Activated naive CD4-positive, alpha-beta T cell treated with anti-CD3 and anti-CD28 coated beads, Interleukin-2, amount 50 U/mL, for 24 hours (primary cell): ENCODE data around the gene SERPINH1.

ENCODE experiments used
- H3K27ac Mint-ChIP-seq: one replicate; pipeline ENCODE4 v1.8.0; 2021; ENCODE audit warnings: mild to moderate bottlenecking, mixed read lengths
- H3K27me3 Mint-ChIP-seq: one replicate; pipeline ENCODE4 v1.8.0; 2021; ENCODE audit warnings: mixed read lengths
- H3K36me3 Mint-ChIP-seq: one replicate; pipeline ENCODE4 v1.8.0; 2021; ENCODE audit warnings: mixed read lengths
- H3K4me1 Mint-ChIP-seq: one replicate; pipeline ENCODE4 v1.8.0; 2021; ENCODE audit warnings: mixed read lengths
- H3K4me3 Mint-ChIP-seq: one replicate; pipeline ENCODE4 v1.8.0; 2021; ENCODE audit warnings: mild to moderate bottlenecking, mixed read lengths
- H3K9me3 Mint-ChIP-seq: one replicate; pipeline ENCODE4 v1.8.0; 2021; ENCODE audit warnings: mixed read lengths

SERPINH1 gene

DNA sequence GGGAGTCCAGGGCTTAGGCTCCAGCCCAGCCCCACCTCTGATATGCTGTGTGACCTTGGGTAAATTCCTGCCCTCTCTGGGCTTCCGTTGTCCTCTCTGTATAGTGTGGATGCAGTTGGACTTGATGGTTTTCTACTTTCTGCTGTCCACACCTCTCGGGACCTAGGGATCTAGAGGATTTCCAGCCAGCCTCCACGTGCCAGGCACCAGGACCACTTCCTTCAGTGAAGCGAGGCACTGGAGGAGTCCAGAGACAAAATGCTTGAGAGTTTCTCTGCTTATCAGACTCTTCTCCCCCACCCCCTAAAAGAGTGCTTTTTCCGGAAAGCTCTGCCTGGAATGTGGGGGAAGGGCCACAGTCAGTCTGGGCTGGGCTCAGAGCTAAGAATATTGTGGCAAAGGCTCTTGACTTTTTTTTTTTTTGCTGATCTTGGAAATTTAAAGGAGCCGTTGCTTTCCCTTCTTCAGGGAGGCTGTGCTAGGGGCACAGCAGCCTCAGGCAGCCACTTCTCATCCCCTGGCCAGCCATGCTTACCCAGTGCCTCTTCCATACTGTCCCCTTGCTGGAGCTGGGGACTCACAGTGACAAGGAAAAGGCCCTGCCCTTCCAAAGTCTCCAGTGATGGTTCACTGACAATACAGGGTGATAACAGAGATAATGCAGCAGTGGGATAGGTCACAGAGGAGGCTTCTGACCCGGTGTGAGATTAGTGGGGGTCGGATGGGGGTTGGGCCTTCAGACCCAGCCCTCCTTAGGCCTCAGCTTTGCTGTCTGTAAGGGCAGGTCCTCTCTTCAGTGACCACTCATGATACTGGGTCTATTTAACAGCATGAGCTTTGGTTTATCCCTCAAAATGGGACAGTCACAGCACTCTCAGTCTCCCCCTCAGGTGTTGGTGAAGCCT, 2.9 kb upstream of the SERPINH1 start:
- Mint-ChIP-seq H3K27me3 (no peaks in the 10 kb centered on the region), H3K27ac (peak overlapping the region; percentile 65), H3K4me3 (no peak overlapping the region), H3K4me1 (peaks cover 29% of the 10 kb centered on the region), H3K36me3 (no peaks in the 10 kb centered on the region), H3K9me3 (no peaks in the 10 kb centered on the region)

- Mint-ChIP-seq H3K27me3 (no peaks in the 10 kb centered on the region), H3K36me3 (no peaks in the 10 kb centered on the region), H3K4me3 (peak overlapping the region; percentile 99), H3K9me3 (no peaks in the 10 kb centered on the region), H3K27ac (no peak overlapping the region), H3K4me1 (peaks cover 36% of the 10 kb centered on the region)
Observed at GRCh38 chr11:75560644-75561043, 1.4 kb upstream of the SERPINH1 start.

DNA sequence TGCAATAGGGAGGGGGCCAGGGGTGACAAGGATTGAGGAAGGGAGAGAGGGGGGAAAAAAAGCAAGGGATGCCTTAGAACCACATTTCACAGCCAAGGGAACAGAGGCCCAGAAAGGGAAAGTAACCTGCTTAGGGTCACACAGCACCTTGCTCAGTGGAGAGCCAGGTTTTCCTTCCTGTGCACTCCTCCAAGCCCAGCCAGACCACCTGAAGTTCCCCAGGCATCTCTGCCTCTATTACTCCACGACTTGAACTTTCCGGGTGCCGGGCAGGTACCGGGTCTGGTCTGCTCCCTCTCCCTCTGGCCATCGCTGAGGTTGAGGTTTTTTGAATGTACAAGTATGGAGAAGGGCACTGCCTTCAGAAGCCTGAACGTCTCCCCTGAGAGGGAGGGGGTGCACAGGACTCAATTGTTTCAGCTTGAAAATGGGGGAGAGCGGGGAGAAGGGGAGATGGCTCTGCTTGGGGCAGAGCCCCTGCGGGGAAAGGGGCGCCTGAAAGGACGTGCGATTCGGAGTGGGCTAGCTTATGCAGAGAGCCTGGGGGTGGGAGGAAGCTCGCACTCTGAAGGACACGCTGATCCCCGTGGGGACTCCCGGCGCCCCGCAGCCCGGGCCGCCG, 516 bp upstream of the SERPINH1 start:
- H3K9me3 Mint-ChIP-seq: no peaks in the 10 kb centered on the region
- H3K27ac Mint-ChIP-seq: peak overlapping the region; percentile 90
- H3K4me3 Mint-ChIP-seq: peak overlapping the region; percentile 99
- peaks cover 39% of the 10 kb centered on the region for H3K4me1 Mint-ChIP-seq
- H3K27me3 Mint-ChIP-seq: no peaks in the 10 kb centered on the region
- H3K36me3 Mint-ChIP-seq: no peaks in the 10 kb centered on the region

GRCh38 chr11:75562836-75563484, 907 bp downstream of the SERPINH1 start:
- H3K4me1 Mint-ChIP-seq: peaks cover 39% of the 10 kb centered on the region
- no peaks in the 10 kb centered on the region for H3K36me3 Mint-ChIP-seq
- peak overlapping the region; percentile 96 for H3K27ac Mint-ChIP-seq
- peak overlapping the region; percentile 99 for H3K4me3 Mint-ChIP-seq
- H3K9me3 Mint-ChIP-seq: no peaks in the 10 kb centered on the region
- no peaks in the 10 kb centered on the region for H3K27me3 Mint-ChIP-seq

DNA sequence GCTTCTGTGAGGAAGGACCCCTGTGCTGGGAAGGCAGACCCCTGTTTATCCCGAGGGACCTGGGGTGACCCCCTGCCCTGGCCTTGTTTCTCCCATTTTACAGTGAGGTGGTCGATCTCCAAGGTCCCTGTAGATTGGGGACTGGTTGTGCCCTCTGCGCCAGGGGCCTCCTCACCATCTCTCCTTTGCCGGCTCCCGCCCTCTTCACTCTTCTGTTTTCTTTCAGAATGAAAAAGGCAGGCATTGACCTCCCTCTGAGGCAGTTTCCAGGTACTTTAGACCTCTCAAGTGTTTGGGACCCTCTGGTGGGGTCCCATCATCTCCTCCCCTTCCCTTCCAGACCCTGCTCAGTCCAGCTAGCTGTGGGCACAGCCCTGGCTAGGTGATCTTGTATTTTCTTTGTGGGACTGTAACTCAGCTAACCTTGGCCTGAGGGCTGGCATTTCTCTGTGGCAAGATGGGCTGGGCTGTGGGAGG, 1.5 kb downstream of the SERPINH1 start:
- H3K9me3 Mint-ChIP-seq: no peaks in the 10 kb centered on the region
- H3K36me3 Mint-ChIP-seq: no peaks in the 10 kb centered on the region
- peak overlapping the region; percentile 99 for H3K4me3 Mint-ChIP-seq
- H3K27me3 Mint-ChIP-seq: no peaks in the 10 kb centered on the region
- peaks cover 39% of the 10 kb centered on the region for H3K4me1 Mint-ChIP-seq
- H3K27ac Mint-ChIP-seq: peak overlapping the region; percentile 87

DNA sequence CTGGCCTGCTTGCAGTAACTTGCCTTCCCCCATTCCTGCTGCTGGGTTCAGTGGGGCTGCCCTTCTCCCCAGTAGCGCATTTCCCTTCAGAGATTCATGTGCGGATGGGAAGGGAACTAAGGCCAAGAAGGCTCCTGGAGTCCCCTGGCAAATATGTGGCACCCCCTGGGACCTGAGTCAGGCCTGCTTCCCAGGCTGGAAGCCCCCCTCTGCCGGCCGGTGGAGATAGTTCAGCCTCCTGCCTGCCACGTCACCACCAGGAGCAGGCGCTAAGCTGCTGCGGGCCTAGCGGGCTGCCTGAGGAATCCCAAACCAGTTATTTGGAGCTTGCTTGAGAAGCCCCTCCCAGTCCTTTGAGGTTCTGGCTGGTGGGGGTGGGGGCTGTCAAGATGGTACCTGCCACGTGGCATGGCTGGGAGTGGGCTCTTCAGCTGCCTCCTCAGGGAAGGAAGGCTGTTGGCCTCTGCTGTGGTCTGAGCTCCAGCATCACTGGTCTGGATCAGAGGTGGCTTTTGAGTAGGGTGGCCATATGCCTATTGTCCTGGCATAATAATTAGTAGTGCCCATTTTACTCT, 2.0 kb downstream of the SERPINH1 start:
- Mint-ChIP-seq H3K4me3 (peak overlapping the region; percentile 99), H3K27ac (peak overlapping the region; percentile 87), H3K27me3 (no peaks in the 10 kb centered on the region), H3K9me3 (no peaks in the 10 kb centered on the region), H3K4me1 (peaks cover 39% of the 10 kb centered on the region), H3K36me3 (no peaks in the 10 kb centered on the region)

DNA sequence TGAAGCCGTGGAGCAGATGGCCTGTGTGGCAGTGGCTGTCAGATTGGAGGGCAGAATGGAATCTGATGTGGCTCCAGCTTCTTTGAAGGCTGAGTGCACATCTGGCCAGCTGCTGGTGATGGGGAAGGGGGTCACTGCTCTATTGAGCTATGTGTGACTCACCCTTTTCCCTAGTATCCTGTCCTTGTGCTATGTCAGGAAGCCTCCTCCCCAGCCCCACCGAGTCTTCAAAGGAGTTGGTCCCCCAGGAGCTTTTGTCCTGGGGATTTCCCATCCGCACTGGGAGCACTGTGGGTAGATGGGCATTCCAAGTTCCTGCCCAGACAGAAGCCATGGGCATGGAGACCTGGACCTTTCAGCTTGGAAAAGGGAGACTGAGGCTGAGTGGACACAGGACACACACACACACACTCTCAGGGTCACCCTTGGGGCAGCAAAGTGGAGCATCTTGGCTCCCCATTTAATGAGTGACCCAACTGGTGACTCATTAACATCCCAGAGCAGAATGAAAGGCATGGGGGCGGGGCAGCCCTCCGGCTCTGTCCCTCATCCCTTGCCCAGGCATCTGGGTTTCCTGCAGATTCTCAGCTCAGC, 3.3 kb downstream of the SERPINH1 start:
- Mint-ChIP-seq H3K27ac (no peak overlapping the region), H3K36me3 (no peaks in the 10 kb centered on the region), H3K27me3 (no peaks in the 10 kb centered on the region), H3K9me3 (no peaks in the 10 kb centered on the region), H3K4me1 (peaks cover 39% of the 10 kb centered on the region), H3K4me3 (no peak overlapping the region)

DNA sequence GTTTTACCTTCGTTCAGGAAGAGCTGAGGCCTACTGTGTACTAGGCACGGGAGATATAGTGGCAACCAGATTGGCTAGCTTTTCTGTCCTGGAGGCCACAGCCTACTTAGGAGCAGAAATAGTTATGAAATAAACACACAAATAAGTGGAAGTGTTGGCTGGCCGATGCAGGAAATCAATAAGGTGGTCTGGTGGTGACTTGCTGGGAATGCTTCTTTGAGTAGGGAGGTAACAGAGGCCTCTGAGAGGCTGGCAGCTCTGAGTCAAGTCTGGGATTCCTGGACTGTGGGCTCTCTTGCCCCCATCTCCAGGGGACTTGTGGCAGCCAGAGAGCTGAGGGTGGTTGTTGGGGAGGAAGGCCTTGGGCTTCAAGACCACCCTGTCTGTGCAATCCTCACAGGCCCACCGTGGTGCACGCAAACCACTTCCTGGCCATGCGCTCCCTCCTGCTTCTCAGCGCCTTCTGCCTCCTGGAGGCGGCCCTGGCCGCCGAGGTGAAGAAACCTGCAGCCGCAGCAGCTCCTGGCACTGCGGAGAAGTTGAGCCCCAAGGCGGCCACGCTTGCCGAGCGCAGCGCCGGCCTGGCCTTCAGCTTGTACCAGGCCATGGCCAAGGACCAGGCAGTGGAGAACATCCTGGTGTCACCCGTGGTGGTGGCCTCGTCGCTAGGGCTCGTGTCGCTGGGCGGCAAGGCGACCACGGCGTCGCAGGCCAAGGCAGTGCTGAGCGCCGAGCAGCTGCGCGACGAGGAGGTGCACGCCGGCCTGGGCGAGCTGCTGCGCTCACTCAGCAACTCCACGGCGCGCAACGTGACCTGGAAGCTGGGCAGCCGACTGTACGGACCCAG, 4.1 kb downstream of the SERPINH1 start:
- Mint-ChIP-seq H3K27me3 (no peaks in the 10 kb centered on the region), H3K36me3 (no peaks in the 10 kb centered on the region), H3K4me3 (no peak overlapping the region), H3K9me3 (no peaks in the 10 kb centered on the region), H3K4me1 (peaks cover 36% of the 10 kb centered on the region), H3K27ac (no peak overlapping the region)

GRCh38 chr11:75566763-75567279, 4.8 kb downstream of the SERPINH1 start:
- Mint-ChIP-seq H3K27ac (no peak overlapping the region), H3K27me3 (no peaks in the 10 kb centered on the region), H3K4me3 (no peak overlapping the region), H3K36me3 (no peaks in the 10 kb centered on the region), H3K9me3 (no peaks in the 10 kb centered on the region), H3K4me1 (peaks cover 31% of the 10 kb centered on the region)

- H3K27ac Mint-ChIP-seq: no peak overlapping the region
- no peak overlapping the region for H3K4me3 Mint-ChIP-seq
- H3K4me1 Mint-ChIP-seq: peaks cover 20% of the 10 kb centered on the region
- no peaks in the 10 kb centered on the region for H3K9me3 Mint-ChIP-seq
- no peaks in the 10 kb centered on the region for H3K27me3 Mint-ChIP-seq
- H3K36me3 Mint-ChIP-seq: peaks cover 1% of the 10 kb centered on the region
Observed at GRCh38 chr11:75567971-75568370, 5.9 kb downstream of the SERPINH1 start.

DNA sequence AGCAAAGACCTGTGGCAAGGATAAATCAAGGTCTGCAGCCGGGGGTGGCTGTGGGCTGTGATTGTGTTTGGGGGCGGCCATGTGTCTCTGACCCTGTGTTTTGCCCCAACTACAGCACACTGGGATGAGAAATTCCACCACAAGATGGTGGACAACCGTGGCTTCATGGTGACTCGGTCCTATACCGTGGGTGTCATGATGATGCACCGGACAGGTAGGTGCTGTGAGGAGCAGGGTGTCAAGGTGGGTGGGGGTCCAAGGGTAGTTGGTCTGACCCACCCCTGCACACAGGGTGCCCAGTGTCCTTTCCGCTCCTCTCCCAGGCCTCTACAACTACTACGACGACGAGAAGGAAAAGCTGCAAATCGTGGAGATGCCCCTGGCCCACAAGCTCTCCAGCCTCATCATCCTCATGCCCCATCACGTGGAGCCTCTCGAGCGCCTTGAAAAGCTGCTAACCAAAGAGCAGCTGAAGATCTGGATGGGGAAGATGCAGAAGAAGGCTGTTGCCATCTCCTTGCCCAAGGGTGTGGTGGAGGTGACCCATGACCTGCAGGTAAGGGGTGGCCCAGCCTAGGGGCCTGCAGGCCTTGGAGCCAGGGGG, 6.7 kb downstream of the SERPINH1 start:
- Mint-ChIP-seq H3K9me3 (no peaks in the 10 kb centered on the region), H3K27ac (peak overlapping the region; percentile 59), H3K27me3 (no peaks in the 10 kb centered on the region), H3K4me3 (no peak overlapping the region), H3K4me1 (peaks cover 13% of the 10 kb centered on the region), H3K36me3 (peaks cover 1% of the 10 kb centered on the region)

DNA sequence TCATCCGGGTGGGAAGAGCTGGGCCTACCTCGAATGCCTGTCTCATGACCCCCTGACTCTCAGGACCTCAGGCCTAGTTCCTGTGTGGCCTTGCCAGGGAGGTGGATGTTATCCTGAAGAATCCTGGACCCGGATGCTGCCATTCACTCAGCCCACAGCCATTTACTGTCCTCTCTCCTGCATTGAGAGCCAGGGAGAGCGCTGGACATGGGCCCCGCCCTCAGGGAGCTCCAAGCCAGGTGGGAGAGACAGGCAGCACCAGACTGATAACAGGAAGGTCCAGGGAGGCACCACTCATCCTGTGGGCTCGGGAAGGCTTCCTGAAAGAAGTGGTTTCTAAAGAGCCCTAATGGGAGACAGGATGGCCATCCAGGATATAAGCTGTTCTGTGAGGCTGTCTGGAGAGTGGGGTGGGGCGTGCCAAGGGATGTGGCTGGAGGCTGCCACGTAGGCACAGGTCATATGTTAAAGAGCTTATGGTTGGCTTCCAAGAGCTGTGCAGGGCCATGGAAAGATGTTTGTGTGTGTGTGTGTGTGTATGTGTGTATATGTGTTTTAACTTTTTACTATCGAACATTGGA, 8.6 kb downstream of the SERPINH1 start:
- no peaks in the 10 kb centered on the region for H3K27me3 Mint-ChIP-seq
- H3K27ac Mint-ChIP-seq: no peak overlapping the region
- peaks cover 4% of the 10 kb centered on the region for H3K4me1 Mint-ChIP-seq
- H3K9me3 Mint-ChIP-seq: no peaks in the 10 kb centered on the region
- H3K36me3 Mint-ChIP-seq: peaks cover 1% of the 10 kb centered on the region
- H3K4me3 Mint-ChIP-seq: no peak overlapping the region

- Mint-ChIP-seq H3K36me3 (peaks cover 1% of the 10 kb centered on the region), H3K27ac (no peak overlapping the region), H3K4me1 (peaks cover 4% of the 10 kb centered on the region)
Observed at GRCh38 chr11:75571625-75572024, 9.6 kb downstream of the SERPINH1 start.

DNA sequence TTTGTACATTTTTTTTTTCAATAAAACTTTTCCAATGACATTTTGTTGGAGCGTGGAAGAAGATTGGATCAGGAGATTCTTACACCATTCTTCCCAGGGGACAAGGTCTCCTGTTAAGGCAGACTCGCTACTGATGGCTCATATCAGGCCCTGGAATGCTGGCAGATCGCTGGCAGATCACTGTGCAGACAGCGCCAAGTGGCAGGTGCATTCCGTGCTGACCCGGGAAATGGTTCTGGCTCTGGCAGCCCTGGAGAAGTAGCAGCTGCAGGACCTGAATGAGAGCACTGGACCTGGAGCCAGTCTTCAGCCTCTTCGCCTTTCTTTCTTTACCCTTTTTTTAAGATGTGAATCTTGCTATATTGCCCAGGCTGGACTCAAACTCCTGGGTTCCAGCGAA, 10.7 kb downstream of the SERPINH1 start:
- Mint-ChIP-seq H3K27me3 (no peaks in the 10 kb centered on the region), H3K27ac (peak overlapping the region; percentile 2), H3K9me3 (no peaks in the 10 kb centered on the region), H3K36me3 (peaks cover 1% of the 10 kb centered on the region), H3K4me3 (no peak overlapping the region), H3K4me1 (peaks cover 5% of the 10 kb centered on the region)

More at GRCh38 chr11:75571625-75572024, 9.6 kb downstream of the SERPINH1 start:
- no peak overlapping the region for H3K4me3 Mint-ChIP-seq
- no peaks in the 10 kb centered on the region for H3K9me3 Mint-ChIP-seq
- no peaks in the 10 kb centered on the region for H3K27me3 Mint-ChIP-seq
